ENCODE results near the gene CSAG3. TPM values are rescaled to one million over a fixed set of nuclear protein-coding genes. Genes with fewer than 3 reads are reported as not detected.
"Not testable (repeated sequence)": the region's sequence is repeated elsewhere in the genome, so short reads cannot be mapped to it uniquely, and the experiment has no call there.

Gene CSAG3
- total RNA-seq (2014; rRNA removed; shearing (Covaris generic)) (not detected in 2 replicates), polyA plus RNA-seq (2016; fragmentation: Nextera tagmentation; extraction: Ambion mirVana) (not detected in 2 replicates)

DNA sequence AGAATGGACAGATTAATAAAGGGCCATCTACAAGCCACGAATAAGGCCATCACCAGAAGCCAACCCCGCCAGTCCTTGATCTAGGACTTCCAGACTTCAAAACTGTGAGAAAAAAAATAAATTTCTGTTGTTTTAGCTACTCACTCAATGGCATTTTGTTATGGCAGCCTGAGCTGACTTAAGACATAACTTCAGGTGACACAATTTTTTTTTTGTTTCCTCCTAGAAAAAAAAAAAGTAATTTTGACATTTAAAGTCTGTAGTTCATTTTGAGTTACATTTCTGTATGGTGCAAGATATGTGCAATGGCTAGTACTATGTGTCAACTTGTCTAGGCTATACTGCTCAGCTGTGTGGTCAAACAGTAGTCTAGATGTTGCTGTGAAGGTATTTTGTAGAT lies at the start of gene CSAG3:
TSS of gene CSAG3 (plus strand) at position 301 of the 400 bp plus-strand sequence.
- H3K79me2 ChIP-seq (ENCODE audit: insufficient read depth); H3K4me3 ChIP-seq; H3K36me3 ChIP-seq (ENCODE audit: low read depth); H3F3A ChIP-seq (ENCODE audit: insufficient read depth); H3K27ac ChIP-seq; H3K4me2 ChIP-seq (ENCODE audit: unreplicated experiment); H4K20me1 ChIP-seq (ENCODE audit: insufficient read depth); DNase-seq; H2AFZ ChIP-seq; H3K9me3 ChIP-seq (ENCODE audit: low read depth); H3K9me2 ChIP-seq (ENCODE audit: insufficient read depth); in situ Hi-C loops (cut with MboI); H3K4me1 ChIP-seq (ENCODE audit: insufficient read depth); H3K27me3 ChIP-seq (replicated peaks; ENCODE audit: insufficient read depth); H3K9ac ChIP-seq: not testable (repeated sequence)
- WGBS, 2 experiments (ENCODE audit: low coverage in 1 of 2, low lambda C conversion rate in 2 of 2, missing lambda C conversion rate in 2 of 2), result 0% methylated on average over 1 of the region's 2 CpGs; no CpG with 5 or more reads in 1 of the 2 experiments

- H3K4me1 ChIP-seq (ENCODE audit: insufficient read depth), result not testable (repeated sequence)
Observed at GRCh38 chrX:152713195-152713594, 45.8 kb upstream of the CSAG3 start.

DNA sequence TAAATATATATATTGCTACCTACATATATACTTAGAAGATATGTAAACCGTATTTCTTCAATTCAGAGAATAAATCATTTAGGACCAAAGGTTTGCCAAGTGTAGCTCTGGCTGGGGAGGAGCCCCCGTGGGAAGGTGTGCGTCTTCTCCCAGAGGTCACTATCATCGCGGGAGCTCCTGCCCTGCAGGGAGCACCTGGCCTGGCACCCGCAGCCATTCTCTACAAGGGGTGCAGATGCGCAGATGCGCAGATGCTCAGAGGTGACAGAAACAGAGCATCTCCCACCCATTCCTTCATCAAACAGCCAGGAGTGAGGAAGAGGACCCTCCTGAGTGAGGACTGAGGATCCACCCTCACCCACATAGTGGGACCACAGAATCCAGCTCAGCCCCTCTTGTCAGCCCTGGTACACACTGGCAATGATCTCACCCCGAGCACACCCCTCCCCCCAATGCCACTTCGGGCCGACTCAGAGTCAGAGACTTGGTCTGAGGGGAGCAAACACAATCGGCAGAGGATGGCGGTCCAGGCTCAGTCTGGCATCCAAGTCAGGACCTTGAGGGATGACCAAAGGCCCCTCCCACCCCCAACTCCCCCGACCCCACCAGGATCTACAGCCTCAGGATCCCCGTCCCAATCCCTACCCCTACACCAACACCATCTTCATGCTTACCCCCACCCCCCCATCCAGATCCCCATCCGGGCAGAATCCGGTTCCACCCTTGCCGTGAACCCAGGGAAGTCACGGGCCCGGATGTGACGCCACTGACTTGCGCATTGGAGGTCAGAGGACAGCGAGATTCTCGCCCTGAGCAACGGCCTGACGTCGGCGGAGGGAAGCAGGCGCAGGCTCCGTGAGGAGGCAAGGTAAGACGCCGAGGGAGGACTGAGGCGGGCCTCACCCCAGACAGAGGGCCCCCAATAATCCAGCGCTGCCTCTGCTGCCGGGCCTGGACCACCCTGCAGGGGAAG lies 44.9 kb upstream of the CSAG3 start, which contains the start of gene MAGEA2B:
TSS of gene MAGEA2B (plus strand) at position 814 of the 973 bp plus-strand sequence. CDS start 2,479 bp downstream, outside the sequence.
- H3K4me2 ChIP-seq (ENCODE audit: unreplicated experiment); DNase-seq; H4K20me1 ChIP-seq (ENCODE audit: insufficient read depth); in situ Hi-C loops (cut with MboI); H2AFZ ChIP-seq; H3K9me3 ChIP-seq (ENCODE audit: low read depth); H3K9ac ChIP-seq; H3K27me3 ChIP-seq (replicated peaks; ENCODE audit: insufficient read depth); H3K36me3 ChIP-seq (ENCODE audit: low read depth); H3K79me2 ChIP-seq (ENCODE audit: insufficient read depth); H3K4me1 ChIP-seq (ENCODE audit: insufficient read depth); H3K27ac ChIP-seq; H3K4me3 ChIP-seq; H3K9me2 ChIP-seq (ENCODE audit: insufficient read depth); H3F3A ChIP-seq (ENCODE audit: insufficient read depth): not testable (repeated sequence)
- WGBS, 2 experiments (ENCODE audit: low coverage in 1 of 2, low lambda C conversion rate in 2 of 2, missing lambda C conversion rate in 2 of 2), result no CpG with 5 or more reads among the region's 35 CpGs

More at GRCh38 chrX:152713195-152713594, 45.8 kb upstream of the CSAG3 start:
- H3F3A ChIP-seq (ENCODE audit: insufficient read depth); H2AFZ ChIP-seq; H3K9ac ChIP-seq; H3K27ac ChIP-seq; H3K79me2 ChIP-seq (ENCODE audit: insufficient read depth); H3K9me2 ChIP-seq (ENCODE audit: insufficient read depth); H3K27me3 ChIP-seq (replicated peaks; ENCODE audit: insufficient read depth); H3K4me3 ChIP-seq; DNase-seq; H3K4me2 ChIP-seq (ENCODE audit: unreplicated experiment); H4K20me1 ChIP-seq (ENCODE audit: insufficient read depth); in situ Hi-C loops (cut with MboI); H3K9me3 ChIP-seq (ENCODE audit: low read depth); H3K36me3 ChIP-seq (ENCODE audit: low read depth): not testable (repeated sequence)
- no CpG with 5 or more reads among the region's 5 CpGs for WGBS, 2 experiments (ENCODE audit: low coverage in 1 of 2, low lambda C conversion rate in 2 of 2, missing lambda C conversion rate in 2 of 2)

DNA sequence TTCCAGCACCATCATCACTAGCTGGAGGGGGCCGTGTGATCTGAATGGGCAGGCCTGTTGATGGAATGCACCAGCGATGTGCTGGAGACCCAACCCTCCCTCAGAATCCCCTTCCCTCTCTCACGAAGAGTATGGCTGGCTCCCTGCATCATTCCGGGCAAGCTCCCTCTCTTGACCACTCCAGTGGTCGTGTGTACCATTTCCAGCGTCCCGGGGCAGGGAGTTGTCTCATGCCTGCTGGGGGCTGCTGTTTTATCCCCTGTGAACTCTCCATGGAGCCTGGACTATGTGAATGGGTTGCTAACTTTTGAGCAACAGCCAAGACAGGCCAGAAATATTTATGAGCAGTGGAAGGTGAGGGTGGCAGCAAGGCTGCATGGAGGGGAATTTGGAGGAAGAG lies 33.6 kb upstream of the CSAG3 start:
- H3K27ac ChIP-seq, result no peak overlapping the region
- TF ChIP-seq EZH2 (IDR thresholded peaks at IDR 0.05; ENCODE audit: insufficient read depth, poor library complexity, severe bottlenecking) (no peak), EZH2phosphoT487 (IDR thresholded peaks at IDR 0.05; ENCODE audit: insufficient read depth, low read depth) (no peak)
- H3K9me3 ChIP-seq (ENCODE audit: low read depth), result no peaks in the 10 kb centered on the region
- 13 to 14% methylated on average over 5 to 7 of the region's 7 CpGs for WGBS, 2 experiments (ENCODE audit: low coverage in 1 of 2, low lambda C conversion rate in 2 of 2, missing lambda C conversion rate in 2 of 2)
- H3K4me1 ChIP-seq (ENCODE audit: insufficient read depth), result no peaks in the 10 kb centered on the region
- no peaks in the 10 kb centered on the region for H3K27me3 ChIP-seq (replicated peaks; ENCODE audit: insufficient read depth)
- H4K20me1 ChIP-seq (ENCODE audit: insufficient read depth), result no peaks in the 10 kb centered on the region
- no peak overlapping the region for H3K4me2 ChIP-seq (ENCODE audit: unreplicated experiment)
- in situ Hi-C loops (cut with MboI), result no loop called here
- H3K9me2 ChIP-seq (ENCODE audit: insufficient read depth), result no peaks in the 10 kb centered on the region
- H3F3A ChIP-seq (ENCODE audit: insufficient read depth), result no peaks in the 10 kb centered on the region
- no peaks in the 10 kb centered on the region for H3K36me3 ChIP-seq (ENCODE audit: low read depth)
- H3K9ac ChIP-seq, result no peak overlapping the region
- no peak overlapping the region for H3K4me3 ChIP-seq
- no peak for DNase-seq
- no peaks in the 10 kb centered on the region for H3K79me2 ChIP-seq (ENCODE audit: insufficient read depth)
- H2AFZ ChIP-seq, result no peak overlapping the region
